NCI-H146 (cell line): Measurements from ENCODE around the gene IGFBP5.

Experiments used
- DNase-seq: peaks from one replicate; lab custom pipeline; 2025; lab: John Stamatoyannopoulos, UW

The IGFBP5 gene

GRCh38 chr2:216664593-216665034, 30.7 kb downstream of the IGFBP5 start:
- DNase-seq = no peak

- no peak for DNase-seq
Observed at GRCh38 chr2:216663846-216664245, 31.5 kb downstream of the IGFBP5 start.

- DNase-seq = no peak
Observed at GRCh38 chr2:216663106-216663505, 32.2 kb downstream of the IGFBP5 start.

- no peak for DNase-seq
Observed at GRCh38 chr2:216661639-216662375, 33.5 kb downstream of the IGFBP5 start.

- DNase-seq = no peak
Observed at GRCh38 chr2:216661051-216661450, 34.3 kb downstream of the IGFBP5 start.

GRCh38 chr2:216660496-216660895, 34.9 kb downstream of the IGFBP5 start:
- DNase-seq = no peak

- DNase-seq = no peak
Observed at GRCh38 chr2:216659276-216659675, 36.1 kb downstream of the IGFBP5 start.

GRCh38 chr2:216658757-216659156, 36.6 kb downstream of the IGFBP5 start:
- no peak for DNase-seq

GRCh38 chr2:216657980-216658379, 37.4 kb downstream of the IGFBP5 start:
- no peak for DNase-seq

- no peak for DNase-seq
Observed at GRCh38 chr2:216657086-216657855, 38.1 kb downstream of the IGFBP5 start.

- DNase-seq = no peak
Observed at GRCh38 chr2:216654528-216655052, 40.8 kb downstream of the IGFBP5 start.

GRCh38 chr2:216653931-216654365, 41.4 kb downstream of the IGFBP5 start:
- DNase-seq = no peak

GRCh38 chr2:216653093-216653799, 42.1 kb downstream of the IGFBP5 start:
- DNase-seq = no peak

- DNase-seq = no peak
Observed at GRCh38 chr2:216652566-216652965, 42.8 kb downstream of the IGFBP5 start.

GRCh38 chr2:216651351-216651881, 43.9 kb downstream of the IGFBP5 start:
- DNase-seq = no peak

GRCh38 chr2:216650626-216651257, 44.6 kb downstream of the IGFBP5 start:
- DNase-seq = no peak

- DNase-seq = no peak
Observed at GRCh38 chr2:216649574-216649973, 45.8 kb downstream of the IGFBP5 start.

- DNase-seq = no peak
Observed at GRCh38 chr2:216648105-216648504, 47.2 kb downstream of the IGFBP5 start.

GRCh38 chr2:216646116-216646515, 49.2 kb downstream of the IGFBP5 start:
- no peak for DNase-seq

GRCh38 chr2:216645636-216645950, 49.8 kb downstream of the IGFBP5 start:
- no peak for DNase-seq

GRCh38 chr2:216644842-216645635, 50.3 kb downstream of the IGFBP5 start:
- no peak for DNase-seq
